Measurements from ENCODE around the gene PELI2. TPM values are rescaled to one million over a fixed set of nuclear protein-coding genes. Genes with fewer than 3 reads are reported as not detected.

PELI2 gene
- total and polyA plus RNA-seq, 2 experiments from 2014 or later = 8.0 to 24.5 TPM

DNA sequence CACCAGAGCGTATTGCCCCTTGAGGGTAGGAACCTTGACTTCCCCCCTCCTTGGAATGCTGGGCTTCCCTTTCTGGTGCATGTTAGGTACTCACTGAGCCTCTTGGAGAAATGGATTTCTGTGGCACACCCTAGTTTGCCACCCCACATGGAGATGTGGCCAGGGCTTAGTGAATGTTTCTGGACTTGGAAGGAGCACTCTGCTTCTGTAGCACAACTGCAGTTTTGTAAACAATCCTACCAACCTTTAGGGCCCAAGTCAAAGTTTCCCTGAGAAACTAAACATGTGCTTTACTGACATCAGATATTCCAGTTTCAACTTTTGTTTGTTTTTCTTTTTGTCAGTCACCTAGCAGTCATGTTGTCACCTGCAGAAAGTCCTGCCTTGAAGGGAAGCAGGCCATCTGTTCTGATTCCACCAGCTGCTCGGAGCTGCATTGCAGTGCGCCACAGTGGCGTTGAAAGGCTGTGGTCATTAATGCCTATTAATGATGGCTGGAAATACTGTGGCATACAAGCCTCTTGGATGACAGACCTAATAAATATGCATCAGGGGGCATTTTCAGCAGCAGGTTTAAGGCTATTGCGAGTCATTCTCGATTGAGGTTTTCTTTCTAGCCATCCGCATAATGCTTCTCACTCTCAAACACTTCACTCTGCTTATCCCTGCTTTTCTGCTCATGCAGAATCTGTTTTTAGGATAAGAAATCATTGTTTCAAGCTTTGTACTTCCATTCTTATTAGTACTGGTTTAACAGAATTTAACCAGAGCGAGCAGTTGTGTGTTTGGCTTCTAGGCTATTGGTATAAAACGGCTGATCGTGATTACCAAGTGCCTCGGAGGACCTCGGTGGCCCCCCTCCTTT, 7.8 kb downstream of the PELI2 start:
- H3K27me3 ChIP-seq (ENCODE audit: insufficient read depth) = peaks cover 6% of the 10 kb centered on the region
- H3K27ac ChIP-seq (ENCODE audit: low read depth) = no peak overlapping the region
- H3K27ac Mint-ChIP-seq = no peak overlapping the region

DNA sequence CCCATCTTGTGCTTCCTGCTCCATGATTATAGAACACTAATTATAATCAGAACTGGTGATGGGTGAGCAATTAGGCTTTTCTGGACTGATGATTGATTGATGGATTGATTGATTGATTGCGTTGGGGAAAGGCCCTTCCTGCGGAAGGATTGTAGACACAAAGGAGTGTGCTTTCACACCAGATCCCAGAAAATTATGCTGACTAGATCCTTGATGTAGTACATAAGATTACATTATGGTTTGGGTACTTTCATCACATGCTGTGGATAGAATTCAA, 8.4 kb downstream of the PELI2 start:
- peaks cover 18% of the 10 kb centered on the region; the same call in 1 of the 2 replicates for H4K20me1 ChIP-seq (replicated peaks; ENCODE audit: insufficient read depth)
- ATAC-seq (no peak), DNase-seq (ENCODE audit: low spot score) (no peak)
- no peak overlapping the region for H3K27ac ChIP-seq (ENCODE audit: low read depth)
- Mint-ChIP-seq H3K4me3 (no peak overlapping the region), H3K4me1 (peaks cover 55% of the 10 kb centered on the region), H3K27me3 (ENCODE audit: insufficient read depth, low read depth, poor library complexity) (peaks cover 7% of the 10 kb centered on the region), H3K27ac (no peak overlapping the region), H3K36me3 (ENCODE audit: low read depth) (no peaks in the 10 kb centered on the region), H3K9me3 (no peaks in the 10 kb centered on the region)
- H3K79me2 ChIP-seq (replicated peaks; ENCODE audit: insufficient read depth) = peaks cover 91% of the 10 kb centered on the region
- peaks cover 65% of the 10 kb centered on the region for H3K4me1 ChIP-seq (ENCODE audit: insufficient read depth)
- no peaks in the 10 kb centered on the region for H3K9me2 ChIP-seq (ENCODE audit: insufficient read depth)
- H3K36me3 ChIP-seq (ENCODE audit: insufficient read depth) = no peaks in the 10 kb centered on the region
- H2AFZ ChIP-seq = no peak overlapping the region
- H3K4me2 ChIP-seq = no peak overlapping the region
- no peaks in the 10 kb centered on the region for H3F3A ChIP-seq (replicated peaks; ENCODE audit: low read depth)
- 0 out of 2 replicates have a peak, but pooled peaks cover under 1% of the 10 kb centered on the region for H3K27me3 ChIP-seq (ENCODE audit: insufficient read depth)
- H3K4me3 ChIP-seq = no peak overlapping the region
- TF ChIP-seq, protein P1, sequence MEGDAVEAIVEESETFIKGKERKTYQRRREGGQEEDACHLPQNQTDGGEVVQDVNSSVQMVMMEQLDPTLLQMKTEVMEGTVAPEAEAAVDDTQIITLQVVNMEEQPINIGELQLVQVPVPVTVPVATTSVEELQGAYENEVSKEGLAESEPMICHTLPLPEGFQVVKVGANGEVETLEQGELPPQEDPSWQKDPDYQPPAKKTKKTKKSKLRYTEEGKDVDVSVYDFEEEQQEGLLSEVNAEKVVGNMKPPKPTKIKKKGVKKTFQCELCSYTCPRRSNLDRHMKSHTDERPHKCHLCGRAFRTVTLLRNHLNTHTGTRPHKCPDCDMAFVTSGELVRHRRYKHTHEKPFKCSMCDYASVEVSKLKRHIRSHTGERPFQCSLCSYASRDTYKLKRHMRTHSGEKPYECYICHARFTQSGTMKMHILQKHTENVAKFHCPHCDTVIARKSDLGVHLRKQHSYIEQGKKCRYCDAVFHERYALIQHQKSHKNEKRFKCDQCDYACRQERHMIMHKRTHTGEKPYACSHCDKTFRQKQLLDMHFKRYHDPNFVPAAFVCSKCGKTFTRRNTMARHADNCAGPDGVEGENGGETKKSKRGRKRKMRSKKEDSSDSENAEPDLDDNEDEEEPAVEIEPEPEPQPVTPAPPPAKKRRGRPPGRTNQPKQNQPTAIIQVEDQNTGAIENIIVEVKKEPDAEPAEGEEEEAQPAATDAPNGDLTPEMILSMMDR (conservative IDR thresholded peaks at IDR 0.05; ENCODE audit: low read depth in 2 of 2) = no peak
- TF ChIP-seq EZH2phosphoT487 (IDR thresholded peaks at IDR 0.05; ENCODE audit: unreplicated experiment) = no peak
- TF ChIP-seq, protein P2, sequence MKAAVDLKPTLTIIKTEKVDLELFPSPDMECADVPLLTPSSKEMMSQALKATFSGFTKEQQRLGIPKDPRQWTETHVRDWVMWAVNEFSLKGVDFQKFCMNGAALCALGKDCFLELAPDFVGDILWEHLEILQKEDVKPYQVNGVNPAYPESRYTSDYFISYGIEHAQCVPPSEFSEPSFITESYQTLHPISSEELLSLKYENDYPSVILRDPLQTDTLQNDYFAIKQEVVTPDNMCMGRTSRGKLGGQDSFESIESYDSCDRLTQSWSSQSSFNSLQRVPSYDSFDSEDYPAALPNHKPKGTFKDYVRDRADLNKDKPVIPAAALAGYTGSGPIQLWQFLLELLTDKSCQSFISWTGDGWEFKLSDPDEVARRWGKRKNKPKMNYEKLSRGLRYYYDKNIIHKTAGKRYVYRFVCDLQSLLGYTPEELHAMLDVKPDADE (IDR thresholded peaks at IDR 0.05) = no peak
- no peak for TF ChIP-seq CREB1 (CRISPR knock-in tag; IDR thresholded peaks at IDR 0.05; ENCODE audit: low read depth)
- TF ChIP-seq EZH2 (IDR thresholded peaks at IDR 0.05; ENCODE audit: low read depth, unreplicated experiment) = no peak
- TF ChIP-seq NANOG (IDR thresholded peaks at IDR 0.05; ENCODE audit: borderline replicate concordance) = no peak
- TF ChIP-seq, protein P3, sequence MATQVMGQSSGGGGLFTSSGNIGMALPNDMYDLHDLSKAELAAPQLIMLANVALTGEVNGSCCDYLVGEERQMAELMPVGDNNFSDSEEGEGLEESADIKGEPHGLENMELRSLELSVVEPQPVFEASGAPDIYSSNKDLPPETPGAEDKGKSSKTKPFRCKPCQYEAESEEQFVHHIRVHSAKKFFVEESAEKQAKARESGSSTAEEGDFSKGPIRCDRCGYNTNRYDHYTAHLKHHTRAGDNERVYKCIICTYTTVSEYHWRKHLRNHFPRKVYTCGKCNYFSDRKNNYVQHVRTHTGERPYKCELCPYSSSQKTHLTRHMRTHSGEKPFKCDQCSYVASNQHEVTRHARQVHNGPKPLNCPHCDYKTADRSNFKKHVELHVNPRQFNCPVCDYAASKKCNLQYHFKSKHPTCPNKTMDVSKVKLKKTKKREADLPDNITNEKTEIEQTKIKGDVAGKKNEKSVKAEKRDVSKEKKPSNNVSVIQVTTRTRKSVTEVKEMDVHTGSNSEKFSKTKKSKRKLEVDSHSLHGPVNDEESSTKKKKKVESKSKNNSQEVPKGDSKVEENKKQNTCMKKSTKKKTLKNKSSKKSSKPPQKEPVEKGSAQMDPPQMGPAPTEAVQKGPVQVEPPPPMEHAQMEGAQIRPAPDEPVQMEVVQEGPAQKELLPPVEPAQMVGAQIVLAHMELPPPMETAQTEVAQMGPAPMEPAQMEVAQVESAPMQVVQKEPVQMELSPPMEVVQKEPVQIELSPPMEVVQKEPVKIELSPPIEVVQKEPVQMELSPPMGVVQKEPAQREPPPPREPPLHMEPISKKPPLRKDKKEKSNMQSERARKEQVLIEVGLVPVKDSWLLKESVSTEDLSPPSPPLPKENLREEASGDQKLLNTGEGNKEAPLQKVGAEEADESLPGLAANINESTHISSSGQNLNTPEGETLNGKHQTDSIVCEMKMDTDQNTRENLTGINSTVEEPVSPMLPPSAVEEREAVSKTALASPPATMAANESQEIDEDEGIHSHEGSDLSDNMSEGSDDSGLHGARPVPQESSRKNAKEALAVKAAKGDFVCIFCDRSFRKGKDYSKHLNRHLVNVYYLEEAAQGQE (IDR thresholded peaks at IDR 0.05; ENCODE audit: unreplicated experiment) = no peak
- TF ChIP-seq ZNF114 (CRISPR knock-in tag; IDR thresholded peaks at IDR 0.05) = no peak
- TF ChIP-seq ZNF331 (CRISPR knock-in tag; IDR thresholded peaks at IDR 0.05; ENCODE audit: low read depth) = no peak
- no peak for TF ChIP-seq POLR2AphosphoS5 (IDR thresholded peaks at IDR 0.05; ENCODE audit: low read depth)

More for the DNA sequence above, 7.8 kb downstream of the PELI2 start:
- peaks cover 91% of the 10 kb centered on the region for H3K79me2 ChIP-seq (replicated peaks; ENCODE audit: insufficient read depth)
- H3K4me1 Mint-ChIP-seq = peaks cover 54% of the 10 kb centered on the region
- H3K36me3 Mint-ChIP-seq (ENCODE audit: low read depth) = no peaks in the 10 kb centered on the region
- no peaks in the 10 kb centered on the region for H3K9me2 ChIP-seq (ENCODE audit: insufficient read depth)
- TF ChIP-seq NANOG (IDR thresholded peaks at IDR 0.05; ENCODE audit: borderline replicate concordance) = no peak
- TF ChIP-seq, protein P3 (IDR thresholded peaks at IDR 0.05; ENCODE audit: unreplicated experiment) = no peak
- H3K4me1 ChIP-seq (ENCODE audit: insufficient read depth) = peaks cover 59% of the 10 kb centered on the region
- H3K27me3 Mint-ChIP-seq (ENCODE audit: insufficient read depth, low read depth, poor library complexity) = peaks cover 7% of the 10 kb centered on the region
- H2AFZ ChIP-seq = no peak overlapping the region
- no peak overlapping the region for H3K4me2 ChIP-seq
- DNase-seq (ENCODE audit: low spot score) = no peak
- peaks cover 23% of the 10 kb centered on the region for H4K20me1 ChIP-seq (replicated peaks; ENCODE audit: insufficient read depth)
- no peak overlapping the region for H3K4me3 ChIP-seq
- H3K36me3 ChIP-seq (ENCODE audit: insufficient read depth) = no peaks in the 10 kb centered on the region
- no peaks in the 10 kb centered on the region for H3F3A ChIP-seq (replicated peaks; ENCODE audit: low read depth)
- H3K9me3 Mint-ChIP-seq = no peaks in the 10 kb centered on the region
- H3K4me3 Mint-ChIP-seq = no peak overlapping the region
- ATAC-seq = no peak

All from GM23338 (cell line).